ENCODE measurements around the gene FYB2.

DNA sequence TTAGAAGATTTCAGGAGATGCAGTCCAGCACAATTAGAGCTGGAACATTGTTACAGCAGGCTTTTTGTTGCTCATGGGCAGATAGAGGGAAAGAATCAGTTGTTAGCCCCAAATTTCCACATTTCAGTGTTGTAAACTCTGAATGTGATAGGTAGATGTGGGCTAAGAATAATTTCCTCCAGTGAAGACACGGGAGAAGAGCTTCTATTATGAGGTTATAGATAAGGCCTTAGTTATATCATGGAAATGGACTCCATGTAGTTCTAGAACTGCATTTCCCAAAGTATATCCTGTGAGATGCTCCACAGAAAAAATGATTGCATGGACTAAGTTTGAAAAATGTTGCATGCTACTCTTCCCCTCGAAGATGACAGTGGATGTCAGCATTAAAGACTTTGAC, 109.2 kb downstream of the FYB2 start:
- TF ChIP-seq CTCF (IDR thresholded peaks at IDR 0.05; ENCODE audit: poor library complexity, severe bottlenecking), result no peak
- TF ChIP-seq EZH2 (IDR thresholded peaks at IDR 0.05; ENCODE audit: borderline replicate concordance, insufficient read depth, low read length, poor library complexity, severe bottlenecking), result no peak
- TF ChIP-seq, protein P1, sequence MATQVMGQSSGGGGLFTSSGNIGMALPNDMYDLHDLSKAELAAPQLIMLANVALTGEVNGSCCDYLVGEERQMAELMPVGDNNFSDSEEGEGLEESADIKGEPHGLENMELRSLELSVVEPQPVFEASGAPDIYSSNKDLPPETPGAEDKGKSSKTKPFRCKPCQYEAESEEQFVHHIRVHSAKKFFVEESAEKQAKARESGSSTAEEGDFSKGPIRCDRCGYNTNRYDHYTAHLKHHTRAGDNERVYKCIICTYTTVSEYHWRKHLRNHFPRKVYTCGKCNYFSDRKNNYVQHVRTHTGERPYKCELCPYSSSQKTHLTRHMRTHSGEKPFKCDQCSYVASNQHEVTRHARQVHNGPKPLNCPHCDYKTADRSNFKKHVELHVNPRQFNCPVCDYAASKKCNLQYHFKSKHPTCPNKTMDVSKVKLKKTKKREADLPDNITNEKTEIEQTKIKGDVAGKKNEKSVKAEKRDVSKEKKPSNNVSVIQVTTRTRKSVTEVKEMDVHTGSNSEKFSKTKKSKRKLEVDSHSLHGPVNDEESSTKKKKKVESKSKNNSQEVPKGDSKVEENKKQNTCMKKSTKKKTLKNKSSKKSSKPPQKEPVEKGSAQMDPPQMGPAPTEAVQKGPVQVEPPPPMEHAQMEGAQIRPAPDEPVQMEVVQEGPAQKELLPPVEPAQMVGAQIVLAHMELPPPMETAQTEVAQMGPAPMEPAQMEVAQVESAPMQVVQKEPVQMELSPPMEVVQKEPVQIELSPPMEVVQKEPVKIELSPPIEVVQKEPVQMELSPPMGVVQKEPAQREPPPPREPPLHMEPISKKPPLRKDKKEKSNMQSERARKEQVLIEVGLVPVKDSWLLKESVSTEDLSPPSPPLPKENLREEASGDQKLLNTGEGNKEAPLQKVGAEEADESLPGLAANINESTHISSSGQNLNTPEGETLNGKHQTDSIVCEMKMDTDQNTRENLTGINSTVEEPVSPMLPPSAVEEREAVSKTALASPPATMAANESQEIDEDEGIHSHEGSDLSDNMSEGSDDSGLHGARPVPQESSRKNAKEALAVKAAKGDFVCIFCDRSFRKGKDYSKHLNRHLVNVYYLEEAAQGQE (IDR thresholded peaks at IDR 0.05; ENCODE audit: borderline replicate concordance), result no peak
- no peak for TF ChIP-seq EP300 (conservative IDR thresholded peaks at IDR 0.05; ENCODE audit: poor library complexity, severe bottlenecking)
- no peak for TF ChIP-seq TAF1 (IDR thresholded peaks at IDR 0.05; ENCODE audit: low read depth)
- no peak for TF ChIP-seq POLR2AphosphoS5 (IDR thresholded peaks at IDR 0.05)

All from neural cell (in vitro differentiated cells).